ENCODE data around the gene FXYD3. TPM values are rescaled to one million over a fixed set of nuclear protein-coding genes. Genes with fewer than 3 reads are reported as not detected.
A peak's percentile ranks its signal among the peaks of the same experiment; 100 is the strongest.

The FXYD3 gene
- total and polyA plus RNA-seq, 2 of the 13 experiments (the other 11 are each of a cell fraction or from before 2014, with no cell fraction given): 4.9 TPM; not detected in 1

GRCh38 chr19:35136977-35137702, 21.5 kb downstream of the FXYD3 start (continued):
- TF ChIP-seq ZNF333 (CRISPR knock-in tag; IDR thresholded peaks at IDR 0.05; ENCODE audit: borderline replicate concordance) (no peak), PPARG (CRISPR knock-in tag; conservative IDR thresholded peaks at IDR 0.05) (0 out of 2 replicates have a peak, but pooled peaks have one; percentile 16), XBP1 (CRISPR knock-in tag; IDR thresholded peaks at IDR 0.05) (no peak), E2F1 (CRISPR knock-in tag; IDR thresholded peaks at IDR 0.05) (no peak), ZNF761 (CRISPR knock-in tag; conservative IDR thresholded peaks at IDR 0.05) (no peak), ZNF563 (CRISPR knock-in tag; IDR thresholded peaks at IDR 0.05) (peak; percentile 59; the same call in 1 of the 2 replicates), TSC22D2 (CRISPR knock-in tag; IDR thresholded peaks at IDR 0.05; ENCODE audit: borderline replicate concordance) (no peak), THAP11 (CRISPR knock-in tag; IDR thresholded peaks at IDR 0.05) (peak; percentile 25; the same call in 1 of the 2 replicates), TRAFD1 (CRISPR knock-in tag; IDR thresholded peaks at IDR 0.05; ENCODE audit: borderline replicate concordance) (peak; percentile 89; the same call in 1 of the 2 replicates), ARHGAP35 (CRISPR knock-in tag; IDR thresholded peaks at IDR 0.05; ENCODE audit: borderline replicate concordance) (no peak), ZNF354B (CRISPR knock-in tag; IDR thresholded peaks at IDR 0.05) (no peak), KDM1A (CRISPR knock-in tag; IDR thresholded peaks at IDR 0.05) (no peak), RBFOX2 (IDR thresholded peaks at IDR 0.05; ENCODE audit: low read depth, low read length) (no peak), RFX1 (IDR thresholded peaks at IDR 0.05) (no peak; the same call in 1 of the 2 replicates), CCDC6 (CRISPR knock-in tag; IDR thresholded peaks at IDR 0.05) (no peak), ZNF598 (CRISPR knock-in tag; IDR thresholded peaks at IDR 0.05; ENCODE audit: borderline replicate concordance) (no peak), ZNF720 (CRISPR knock-in tag; IDR thresholded peaks at IDR 0.05) (no peak), ZNF839 (CRISPR knock-in tag; IDR thresholded peaks at IDR 0.05; ENCODE audit: borderline replicate concordance) (no peak), ZNF274 (CRISPR knock-in tag; IDR thresholded peaks at IDR 0.05) (no peak), MEIS1 (CRISPR knock-in tag; IDR thresholded peaks at IDR 0.05; ENCODE audit: borderline replicate concordance) (peak; percentile 84; the same call in 1 of the 2 replicates), EEA1 (CRISPR knock-in tag; IDR thresholded peaks at IDR 0.05; ENCODE audit: borderline replicate concordance) (no peak)
- TF ChIP-seq, protein P1, sequence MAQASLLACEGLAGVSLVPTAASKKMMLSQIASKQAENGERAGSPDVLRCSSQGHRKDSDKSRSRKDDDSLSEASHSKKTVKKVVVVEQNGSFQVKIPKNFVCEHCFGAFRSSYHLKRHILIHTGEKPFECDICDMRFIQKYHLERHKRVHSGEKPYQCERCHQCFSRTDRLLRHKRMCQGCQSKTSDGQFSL (CRISPR knock-in tag; IDR thresholded peaks at IDR 0.05): no peak
- TF ChIP-seq, protein P2, sequence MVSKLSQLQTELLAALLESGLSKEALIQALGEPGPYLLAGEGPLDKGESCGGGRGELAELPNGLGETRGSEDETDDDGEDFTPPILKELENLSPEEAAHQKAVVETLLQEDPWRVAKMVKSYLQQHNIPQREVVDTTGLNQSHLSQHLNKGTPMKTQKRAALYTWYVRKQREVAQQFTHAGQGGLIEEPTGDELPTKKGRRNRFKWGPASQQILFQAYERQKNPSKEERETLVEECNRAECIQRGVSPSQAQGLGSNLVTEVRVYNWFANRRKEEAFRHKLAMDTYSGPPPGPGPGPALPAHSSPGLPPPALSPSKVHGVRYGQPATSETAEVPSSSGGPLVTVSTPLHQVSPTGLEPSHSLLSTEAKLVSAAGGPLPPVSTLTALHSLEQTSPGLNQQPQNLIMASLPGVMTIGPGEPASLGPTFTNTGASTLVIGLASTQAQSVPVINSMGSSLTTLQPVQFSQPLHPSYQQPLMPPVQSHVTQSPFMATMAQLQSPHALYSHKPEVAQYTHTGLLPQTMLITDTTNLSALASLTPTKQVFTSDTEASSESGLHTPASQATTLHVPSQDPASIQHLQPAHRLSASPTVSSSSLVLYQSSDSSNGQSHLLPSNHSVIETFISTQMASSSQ (IDR thresholded peaks at IDR 0.05; ENCODE audit: low read depth): 0 out of 2 replicates have a peak, but pooled peaks have one; percentile 60
- TF ChIP-seq, protein P2 (CRISPR knock-in tag; IDR thresholded peaks at IDR 0.05; ENCODE audit: borderline replicate concordance): peak; percentile 64; the same call in 1 of the 2 replicates
